AG20443 (cell line): ENCODE measurements around the gene ICAM3.
"Not testable (repeated sequence)": the region's sequence is repeated elsewhere in the genome, so short reads cannot be mapped to it uniquely, and the experiment has no call there.

Experiments
- DNase-seq: peaks from one replicate; pipeline ENCODE4 v3.0.0; 2012; ENCODE audit warnings: low spot score, mixed read lengths

Gene ICAM3

GRCh38 chr19:10339380-10339960, at the start of gene ICAM3:
Gene ICAM3, minus strand, starts transcription at chr19:10339624. Its CDS starts 10 bp downstream, at chr19:10339614.
- no peak for DNase-seq

- peak; percentile 75 for DNase-seq
Measured at GRCh38 chr19:10388957-10389356, 49.5 kb upstream of the ICAM3 start.

GRCh38 chr19:10384580-10384979, 45.2 kb upstream of the ICAM3 start:
- DNase-seq, result no peak

- DNase-seq, result not testable (repeated sequence)
Measured at GRCh38 chr19:10383223-10383499, 43.7 kb upstream of the ICAM3 start.

GRCh38 chr19:10380313-10381102, 41.1 kb upstream of the ICAM3 start, which contains the start of gene TYK2:
Gene TYK2, minus strand, starts transcription at chr19:10380572. Its CDS starts 2,166 bp downstream, at chr19:10378406.
- DNase-seq, result peak; percentile 100

GRCh38 chr19:10379880-10380312, 40.5 kb upstream of the ICAM3 start:
- no peak for DNase-seq

- no peak for DNase-seq
Measured at GRCh38 chr19:10378124-10378523, 38.7 kb upstream of the ICAM3 start.

GRCh38 chr19:10377140-10377640, 37.8 kb upstream of the ICAM3 start:
- not testable (repeated sequence) for DNase-seq

GRCh38 chr19:10374931-10375330, 35.5 kb upstream of the ICAM3 start:
- no peak for DNase-seq

- no peak for DNase-seq
Measured at GRCh38 chr19:10372690-10373089, 33.3 kb upstream of the ICAM3 start.

GRCh38 chr19:10368101-10368803, 28.8 kb upstream of the ICAM3 start:
- DNase-seq, result peak; percentile 12

GRCh38 chr19:10366950-10367512, 27.6 kb upstream of the ICAM3 start:
- not testable (repeated sequence) for DNase-seq

- no peak for DNase-seq
Measured at GRCh38 chr19:10365518-10365917, 26.1 kb upstream of the ICAM3 start.

GRCh38 chr19:10364644-10365043, 25.2 kb upstream of the ICAM3 start:
- no peak for DNase-seq

- no peak for DNase-seq
Measured at GRCh38 chr19:10363789-10364281, 24.4 kb upstream of the ICAM3 start.

GRCh38 chr19:10362259-10362658, 22.8 kb upstream of the ICAM3 start:
- DNase-seq, result peak; percentile 5

- DNase-seq, result no peak
Measured at GRCh38 chr19:10361569-10362011, 22.2 kb upstream of the ICAM3 start.

GRCh38 chr19:10356431-10356830, 17.0 kb upstream of the ICAM3 start:
- no peak for DNase-seq

GRCh38 chr19:10353793-10354391, 14.5 kb upstream of the ICAM3 start:
- DNase-seq, result peak; percentile 47

GRCh38 chr19:10352764-10353671, 13.6 kb upstream of the ICAM3 start:
- DNase-seq, result no peak

GRCh38 chr19:10346509-10346908, 7.1 kb upstream of the ICAM3 start:
- DNase-seq, result no peak
